NCI-H128 (cell line): ENCODE measurements around the gene CLASP1.

Source experiments
- DNase-seq: peaks from one replicate; lab custom pipeline; 2025; ENCODE audit not compliant: unreplicated experiment; lab: John Stamatoyannopoulos, UW

CLASP1 gene

GRCh38 chr2:121429119-121429903 lies 220.0 kb downstream of the CLASP1 start:
- DNase-seq = no peak

GRCh38 chr2:121427187-121427689 lies 222.0 kb downstream of the CLASP1 start:
- DNase-seq = no peak

GRCh38 chr2:121420486-121420885 lies 228.8 kb downstream of the CLASP1 start:
- DNase-seq = no peak

GRCh38 chr2:121419081-121419699 lies 230.1 kb downstream of the CLASP1 start:
- no peak for DNase-seq

GRCh38 chr2:121418494-121419058 lies 230.7 kb downstream of the CLASP1 start:
- DNase-seq = no peak

- DNase-seq = no peak
These were observed 231.4 kb downstream of the CLASP1 start for GRCh38 chr2:121417826-121418225.

- DNase-seq = no peak
These were observed 233.5 kb downstream of the CLASP1 start for GRCh38 chr2:121415727-121416126.

GRCh38 chr2:121412349-121412748 lies 236.9 kb downstream of the CLASP1 start:
- no peak for DNase-seq

GRCh38 chr2:121409966-121410365 lies 239.3 kb downstream of the CLASP1 start:
- no peak for DNase-seq

GRCh38 chr2:121409388-121409787 lies 239.9 kb downstream of the CLASP1 start:
- DNase-seq = no peak

GRCh38 chr2:121408641-121409040 lies 240.6 kb downstream of the CLASP1 start:
- no peak for DNase-seq

GRCh38 chr2:121405233-121405632 lies 244.0 kb downstream of the CLASP1 start:
- no peak for DNase-seq

- DNase-seq = no peak
These were observed 249.1 kb downstream of the CLASP1 start for GRCh38 chr2:121400201-121400600.

- DNase-seq = no peak
These were observed 250.4 kb downstream of the CLASP1 start for GRCh38 chr2:121398853-121399252.

- no peak for DNase-seq
These were observed 259.1 kb downstream of the CLASP1 start for GRCh38 chr2:121390082-121390692.

GRCh38 chr2:121388371-121388770 lies 260.9 kb downstream of the CLASP1 start:
- DNase-seq = no peak

GRCh38 chr2:121387591-121388325 lies 261.5 kb downstream of the CLASP1 start:
- DNase-seq = no peak

- DNase-seq = no peak
These were observed 262.6 kb downstream of the CLASP1 start for GRCh38 chr2:121386707-121387106.

- DNase-seq = no peak
These were observed 263.2 kb downstream of the CLASP1 start for GRCh38 chr2:121386102-121386501.

- no peak for DNase-seq
These were observed 266.5 kb downstream of the CLASP1 start for GRCh38 chr2:121382744-121383143.

- DNase-seq = no peak
These were observed 271.6 kb downstream of the CLASP1 start for GRCh38 chr2:121377646-121378045.
